GM12878 (cell line): ENCODE results near the gene MRPS18A. TPM values are rescaled to one million over a fixed set of nuclear protein-coding genes. Genes with fewer than 3 reads are reported as not detected.

Experiments used
- ATAC-seq: fragments of 200-7000 bp; cut with Tn5 transposase; 3 replicates; pipeline ENCODE4 v1.9.1; 2020; ENCODE audit warnings: mild to moderate bottlenecking, moderate library complexity
- BruUV-seq: library from RNA; stranded (reverse); fragments of 400-500 nt; replicated peaks from 2 replicates; lab custom pipeline; 2021; lab: Mats Ljungman, UMichigan
- CTCF ChIA-PET: fragments of 300-600 bp; sonication (Branson Sonifier 250); formaldehyde crosslinking; extraction: SDS; loops from one replicate; lab custom pipeline; 2021; ENCODE audit warnings: inconsistent platforms; lab: Yijun Ruan, JAX
- POLR2A ChIA-PET: fragments of 350-600 bp; formaldehyde crosslinking; extraction: SDS; loops from one replicate; lab custom pipeline; 2021; ENCODE audit warnings: inconsistent platforms; lab: Charles Lee
- RAD21 ChIA-PET: fragments of 300-600 bp; sonication (Branson Sonifier 250); formaldehyde crosslinking; loops from one replicate; lab custom pipeline; 2023; ENCODE audit warnings: antibody characterized with exemption; ENCODE audit not compliant: unreplicated experiment; lab: Charles Lee
- SMC1A ChIA-PET: fragments of 300-600 bp; sonication (Branson Sonifier 250); formaldehyde crosslinking; loops from one replicate; lab custom pipeline; 2023; ENCODE audit not compliant: unreplicated experiment, uncharacterized antibody; lab: Charles Lee
- DNase-seq: peaks from one replicate; pipeline ENCODE4 v3.0.0-alpha.2; 2011; ENCODE audit warnings: low read depth, low spot score
- FAIRE-seq: peaks from 3 replicates; lab custom pipeline; 2011; peaks lifted over from hg19 to GRCh38; lab: Jason Lieb, UNC
- H2AFZ ChIP-seq: 2 replicates; pipeline ENCODE4 v1.6.0; 2011; ENCODE audit warnings: low read depth, low read length, control low read depth; ENCODE audit not compliant: control insufficient read depth
- H3K27ac ChIP-seq: 2 replicates; pipeline ENCODE4 v1.5.1; 2011; ENCODE audit warnings: control low read depth; ENCODE audit not compliant: control insufficient read depth, insufficient read depth
- H3K27me3 ChIP-seq, 2 experiments: replicated peaks in 1 of 2; 2 replicates each; pipeline versions ENCODE4 v1.6.0 to v1.6.1; 2011; ENCODE audit warnings: low read length in 1 of 2; ENCODE audit not compliant: control insufficient read depth in 2 of 2, insufficient read depth in 2 of 2
- H3K36me3 ChIP-seq, 2 experiments: 2 replicates each; pipeline ENCODE4 v1.5.1; 2011; ENCODE audit warnings: low read length in 1 of 2; ENCODE audit not compliant: control insufficient read depth in 2 of 2, insufficient read depth in 2 of 2
- H3K4me1 ChIP-seq: 2 replicates; pipeline ENCODE4 v1.6.1; 2011; ENCODE audit warnings: mild to moderate bottlenecking, low read length, moderate library complexity, mixed read lengths; ENCODE audit not compliant: control insufficient read depth, insufficient read depth
- H3K4me2 ChIP-seq: 2 replicates; pipeline ENCODE4 v1.6.0; 2011; ENCODE audit warnings: control low read depth; ENCODE audit not compliant: control insufficient read depth, insufficient read depth
- H3K4me3 ChIP-seq: fragments of 200-600 bp; sonication (generic); 2 replicates; pipeline ENCODE4 v1.5.1; 2016
- H3K79me2 ChIP-seq: 2 replicates; pipeline ENCODE4 v1.6.0; 2011; ENCODE audit warnings: low read length; ENCODE audit not compliant: control insufficient read depth, insufficient read depth
- H3K9ac ChIP-seq: 2 replicates; pipeline ENCODE4 v1.8.0; 2011; ENCODE audit warnings: low read length, control low read depth, mixed read lengths; ENCODE audit not compliant: control insufficient read depth, insufficient read depth
- H3K9me3 ChIP-seq: replicated peaks from 3 replicates; pipeline ENCODE4 v1.5.1; 2011; ENCODE audit warnings: mild to moderate bottlenecking, low read length; ENCODE audit not compliant: control insufficient read depth, insufficient read depth
- H4K20me1 ChIP-seq: 2 replicates; pipeline ENCODE4 v1.6.0; 2011; ENCODE audit not compliant: control insufficient read depth, insufficient read depth
- CBFB ChIP-seq: IDR thresholded peaks from 2 replicates; pipeline ENCODE4 v1.6.1; 2016; ENCODE audit warnings: antibody characterized with exemption, low read depth
- EZH2 ChIP-seq: IDR thresholded peaks from 2 replicates; pipeline ENCODE4 v1.6.1; 2012; ENCODE audit warnings: low read depth, mild to moderate bottlenecking, control low read depth, inconsistent platforms, low read length, borderline replicate concordance; ENCODE audit not compliant: control insufficient read depth
- FOS ChIP-seq: IDR thresholded peaks from 3 replicates; pipeline ENCODE4 v1.6.1; 2011; ENCODE audit warnings: borderline replicate concordance; ENCODE audit not compliant: insufficient read length; ENCODE audit errors: extremely low read depth
- FOXK2 ChIP-seq: fragments of 450-650 bp; IDR thresholded peaks from 2 replicates; pipeline ENCODE4 v1.6.1; 2017; ENCODE audit warnings: mild to moderate bottlenecking, moderate library complexity
- KLF5 ChIP-seq: fragments of 450-650 bp; IDR thresholded peaks from 2 replicates; pipeline ENCODE4 v1.6.1; 2014; ENCODE audit warnings: mild to moderate bottlenecking; ENCODE audit not compliant: partially characterized antibody
- NFYB ChIP-seq: IDR thresholded peaks from 2 replicates; pipeline ENCODE4 v1.6.1; 2011; ENCODE audit warnings: low read depth, mild to moderate bottlenecking, low read length, improper control_type of control experiment, moderate library complexity; ENCODE audit not compliant: insufficient read depth
- NR2F1 ChIP-seq: fragments of 450-650 bp; conservative IDR thresholded peaks from 2 replicates; pipeline ENCODE4 v1.6.1; 2017; ENCODE audit warnings: mild to moderate bottlenecking
- PML ChIP-seq: IDR thresholded peaks from 2 replicates; pipeline ENCODE4 v1.6.1; 2012; ENCODE audit warnings: low read length, inconsistent platforms
- RBBP5 ChIP-seq: fragments of 200-600 bp; sonication (generic); conservative IDR thresholded peaks from 2 replicates; pipeline ENCODE4 v1.6.1; 2016
- SP1 ChIP-seq: IDR thresholded peaks from one replicate; pipeline ENCODE4 v1.6.1; 2011; ENCODE audit warnings: low read depth, low read length
- ZBTB11 ChIP-seq: fragments of 450-650 bp; formaldehyde crosslinking; IDR thresholded peaks from 2 replicates; pipeline ENCODE4 v1.5.0; 2022; ENCODE audit warnings: mild to moderate bottlenecking, missing genetic modification characterization
- ZNF274 ChIP-seq: IDR thresholded peaks from one replicate; pipeline ENCODE4 v1.8.0; 2011; ENCODE audit not compliant: insufficient read length, insufficient read depth
- WGBS: methylation state at CpG from one replicate; pipeline ENCODE4 v1.1.6; 2016; ENCODE audit warnings: low lambda C conversion rate; ENCODE audit not compliant: insufficient replicate concordance, insufficient coverage; ENCODE audit errors: missing lambda C conversion rate; 5-methylcytosine and 5-hydroxymethylcytosine counted together
- in situ Hi-C: fragments of 300-500 bp; cut with MboI; formaldehyde crosslinking; loops from 9 replicates; pipeline ENCODE4 v1.14.3; 2018; ENCODE audit warnings: mixed read lengths
- intact Hi-C: fragments of 100-400 bp; cut with micrococcal nuclease; formaldehyde crosslinking; loops from one replicate; pipeline ENCODE4 v1.14.2; 2022; ENCODE audit not compliant: unreplicated experiment
- polyA plus RNA-seq, 11 experiments: library from polyadenylated mRNA; depleted of rRNA in 4 of 11; unstranded in 6 of 11; stranded (reverse) in 5 of 11; fragments of >200 nt; fragmentation: Nextera tagmentation in 4 of 11; fragmentation: Illumina TruSeq in 1 of 11; extraction: Ambion mirVana in 4 of 11; extraction: Trizol in 1 of 11; gene quantifications; 1 replicate in 1 of 11; 2 replicates in 10 of 11; pipeline versions ENCODE4 v1.2.1 to v1.2.3, GENCODE V29; 2011 to 2016; ENCODE audit warnings: inconsistent platforms in 2 of 11, missing spikeins in 2 of 11, low read depth in 1 of 11
- total RNA-seq, 4 experiments: library from RNA; depleted of rRNA in 3 of 4; stranded (reverse); fragments of >200 nt in 3 of 4; fragmentation: Illumina TruSeq in 1 of 4; extraction: Trizol in 1 of 4; gene quantifications; 2 replicates each; pipeline versions ENCODE4 v1.2.1 to v1.2.3, GENCODE V29; 2013 to 2021
- TF ChIP-seq, protein P1 (sequence below): fragments of 450-650 bp; IDR thresholded peaks from 2 replicates; pipeline ENCODE4 v1.6.1; 2016; ENCODE audit warnings: mild to moderate bottlenecking, moderate library complexity, borderline replicate concordance

The MRPS18A gene
- total and polyA plus RNA-seq, 10 of the 15 experiments (the other 5 are each of a cell fraction or from before 2014, with no cell fraction given) = 66.3 to 158 (median 98.7) TPM

DNA sequence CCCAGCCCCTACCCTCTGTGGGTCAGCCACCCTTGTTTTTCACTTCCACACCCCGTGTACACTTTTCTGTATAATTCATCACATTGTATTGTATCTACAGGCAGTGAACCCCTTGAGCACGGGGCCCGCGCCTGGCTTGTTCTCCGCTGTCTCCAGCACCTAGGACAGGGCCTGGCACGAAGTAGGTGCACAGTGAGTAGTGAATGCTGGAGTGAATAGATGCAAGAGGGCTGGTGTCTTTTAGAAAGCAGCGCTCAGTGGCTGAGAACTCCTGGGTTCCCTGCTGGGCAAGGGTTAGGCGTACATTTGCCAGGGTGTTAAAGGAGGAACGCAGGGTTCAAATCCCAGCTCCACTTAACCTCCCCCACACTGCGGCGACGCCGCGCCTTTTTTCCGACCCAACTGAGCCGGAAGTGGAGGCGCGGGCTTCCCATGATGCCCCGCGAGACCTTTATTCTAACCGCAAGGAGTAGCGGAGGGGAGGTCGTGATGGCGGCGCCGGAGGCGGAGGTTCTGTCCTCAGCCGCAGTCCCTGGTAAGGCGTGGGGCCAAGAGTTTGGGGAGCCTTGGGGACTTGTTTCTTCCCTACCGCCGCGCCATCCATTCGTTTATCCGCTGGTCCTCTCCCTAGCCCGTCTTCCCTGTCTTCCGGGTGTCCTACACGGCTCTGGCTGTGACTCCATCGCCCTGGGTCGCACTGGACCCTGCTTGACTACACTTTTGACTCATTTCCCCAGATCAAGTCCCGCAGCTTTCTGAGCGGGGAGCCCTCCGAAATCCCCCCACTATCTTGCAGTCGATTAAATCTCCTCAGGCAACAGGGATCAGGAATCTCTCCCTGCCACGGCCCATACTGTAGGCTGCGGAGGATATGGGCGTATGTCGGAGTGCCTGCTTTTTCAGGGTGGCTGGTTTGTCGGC, 51.9 kb downstream of the MRPS18A start, which contains the start of gene MAD2L1BP (continued):
- TF ChIP-seq, protein P1, sequence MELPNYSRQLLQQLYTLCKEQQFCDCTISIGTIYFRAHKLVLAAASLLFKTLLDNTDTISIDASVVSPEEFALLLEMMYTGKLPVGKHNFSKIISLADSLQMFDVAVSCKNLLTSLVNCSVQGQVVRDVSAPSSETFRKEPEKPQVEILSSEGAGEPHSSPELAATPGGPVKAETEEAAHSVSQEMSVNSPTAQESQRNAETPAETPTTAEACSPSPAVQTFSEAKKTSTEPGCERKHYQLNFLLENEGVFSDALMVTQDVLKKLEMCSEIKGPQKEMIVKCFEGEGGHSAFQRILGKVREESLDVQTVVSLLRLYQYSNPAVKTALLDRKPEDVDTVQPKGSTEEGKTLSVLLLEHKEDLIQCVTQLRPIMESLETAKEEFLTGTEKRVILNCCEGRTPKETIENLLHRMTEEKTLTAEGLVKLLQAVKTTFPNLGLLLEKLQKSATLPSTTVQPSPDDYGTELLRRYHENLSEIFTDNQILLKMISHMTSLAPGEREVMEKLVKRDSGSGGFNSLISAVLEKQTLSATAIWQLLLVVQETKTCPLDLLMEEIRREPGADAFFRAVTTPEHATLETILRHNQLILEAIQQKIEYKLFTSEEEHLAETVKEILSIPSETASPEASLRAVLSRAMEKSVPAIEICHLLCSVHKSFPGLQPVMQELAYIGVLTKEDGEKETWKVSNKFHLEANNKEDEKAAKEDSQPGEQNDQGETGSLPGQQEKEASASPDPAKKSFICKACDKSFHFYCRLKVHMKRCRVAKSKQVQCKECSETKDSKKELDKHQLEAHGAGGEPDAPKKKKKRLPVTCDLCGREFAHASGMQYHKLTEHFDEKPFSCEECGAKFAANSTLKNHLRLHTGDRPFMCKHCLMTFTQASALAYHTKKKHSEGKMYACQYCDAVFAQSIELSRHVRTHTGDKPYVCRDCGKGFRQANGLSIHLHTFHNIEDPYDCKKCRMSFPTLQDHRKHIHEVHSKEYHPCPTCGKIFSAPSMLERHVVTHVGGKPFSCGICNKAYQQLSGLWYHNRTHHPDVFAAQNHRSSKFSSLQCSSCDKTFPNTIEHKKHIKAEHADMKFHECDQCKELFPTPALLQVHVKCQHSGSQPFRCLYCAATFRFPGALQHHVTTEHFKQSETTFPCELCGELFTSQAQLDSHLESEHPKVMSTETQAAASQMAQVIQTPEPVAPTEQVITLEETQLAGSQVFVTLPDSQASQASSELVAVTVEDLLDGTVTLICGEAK = peak; percentile 65; the same call in 1 of the 2 replicates
- no peak for TF ChIP-seq ZNF274
- TF ChIP-seq SP1 = no peak
- TF ChIP-seq CBFB = peak; percentile 99
- no peak for TF ChIP-seq KLF5
- TF ChIP-seq NR2F1 = peak; percentile 71

GRCh38 chr6:43634702-43635303, 52.8 kb downstream of the MRPS18A start:
- no peak overlapping the region for H3K9ac ChIP-seq
- no peak for FAIRE-seq
- POLR2A ChIA-PET = interaction anchor here (0.5 to 2.1 kb wide), 5 partner anchors 10 to 485 kb away, joined by 3 to 8 read pairs (median 4); partner anchors contain the start of genes MRPS18A and RSPH9
- no peak for TF ChIP-seq ZBTB11 (CRISPR knock-in tag)
- no peak for TF ChIP-seq FOS
- no peak for TF ChIP-seq RBBP5
- TF ChIP-seq PML = no peak
- TF ChIP-seq EZH2 = no peak
- no peak for TF ChIP-seq NFYB
- TF ChIP-seq FOXK2 = no peak

More at GRCh38 chr6:43634702-43635303, 52.8 kb downstream of the MRPS18A start:
- H3K9me3 ChIP-seq = no peaks in the 10 kb centered on the region
- no peak overlapping the region for H3K27ac ChIP-seq
- in situ Hi-C loops = no loop called here
- H3K79me2 ChIP-seq = peaks cover 28% of the 10 kb centered on the region
- peak overlapping the region; percentile 95 for H2AFZ ChIP-seq
- H3K36me3 ChIP-seq = peaks cover under 1 to 5% of the 10 kb centered on the region in 2 experiments; a peak in 2 of 4 replicates
- 78% methylated on average over 9 of the region's 9 CpGs for WGBS
- no peaks in the 10 kb centered on the region for H4K20me1 ChIP-seq
- SMC1A ChIA-PET = interaction anchor here (1.0 to 1.6 kb wide), 2 partner anchors 8 to 53 kb away, joined by 3 to 7 read pairs; no protein-coding TSS in a partner anchor
- H3K27me3 ChIP-seq = no peaks in the 10 kb centered on the region
- CTCF ChIA-PET = interaction anchor here (0.6 to 1.0 kb wide), 2 partner anchors 134 to 768 kb away, joined by 3 read pairs; no protein-coding TSS in a partner anchor
- no peak for ATAC-seq
- RAD21 ChIA-PET = interaction anchor here (0.7 to 2.4 kb wide), 3 partner anchors 32 to 59 kb away, joined by 3 to 8 read pairs (median 3); no protein-coding TSS in a partner anchor
- BruUV-seq = no TSS peak
- peaks cover 15% of the 10 kb centered on the region for H3K4me1 ChIP-seq
- H3K4me2 ChIP-seq = peak overlapping the region; percentile 75
- no peak for DNase-seq
- H3K4me3 ChIP-seq = no peak overlapping the region
- intact Hi-C loops = no loop called here
